ENCODE measurements around the gene SERGEF. TPM values are rescaled to one million over a fixed set of nuclear protein-coding genes. Genes with fewer than 3 reads are reported as not detected.

SERGEF gene
- total and polyA plus RNA-seq, 9 donors: 42.0 to 76.3 (median 59.7) TPM

- 84 to 89% (median 87%) methylated on average over 12 of the region's 12 CpGs for whole genome bisulfite sequencing, 3 donors
Measured at GRCh38 chr11:17782145-17782544, 230.7 kb downstream of the SERGEF start.

GRCh38 chr11:17781626-17782025, 231.2 kb downstream of the SERGEF start:
- Histone ChIP-seq H3K27me3 (no peaks in the 10 kb centered on the region), H3K27ac (no peak overlapping the region), H3K9me3 (no peaks in the 10 kb centered on the region), H3K4me3 (no peak overlapping the region), H3K4me1 (ENCODE audit: insufficient read depth) (no peaks in the 10 kb centered on the region), H3K36me3 (no peaks in the 10 kb centered on the region)
- DNase-seq: peak in 1 of 5 donors; percentile 1
- intact Hi-C loops (cut with DNase I): no loop called here
- TF ChIP-seq CTCF (IDR thresholded peaks at IDR 0.05): no peak
- TF ChIP-seq EP300 (IDR thresholded peaks at IDR 0.05): no peak
- TF ChIP-seq POLR2A (IDR thresholded peaks at IDR 0.05): no peak
- 90 to 92% (median 92%) methylated on average over 12 of the region's 12 CpGs for WGBS, 3 donors

More at GRCh38 chr11:17782145-17782544, 230.7 kb downstream of the SERGEF start:
- DNase-seq: no peak
- Histone ChIP-seq H3K36me3 (no peaks in the 10 kb centered on the region), H3K9me3 (no peaks in the 10 kb centered on the region), H3K4me3 (no peak overlapping the region), H3K27me3 (no peaks in the 10 kb centered on the region), H3K4me1 (ENCODE audit: insufficient read depth) (no peaks in the 10 kb centered on the region), H3K27ac (no peak overlapping the region)
- intact Hi-C loops (cut with DNase I): no loop called here
- TF ChIP-seq CTCF (IDR thresholded peaks at IDR 0.05) (no peak), EP300 (IDR thresholded peaks at IDR 0.05) (no peak), POLR2A (IDR thresholded peaks at IDR 0.05) (no peak)

- Histone ChIP-seq H3K4me1 (ENCODE audit: insufficient read depth) (no peaks in the 10 kb centered on the region), H3K27me3 (no peaks in the 10 kb centered on the region), H3K9me3 (no peaks in the 10 kb centered on the region), H3K27ac (no peak overlapping the region), H3K36me3 (no peaks in the 10 kb centered on the region), H3K4me3 (no peak overlapping the region)
- TF ChIP-seq EP300 (IDR thresholded peaks at IDR 0.05) (no peak), CTCF (IDR thresholded peaks at IDR 0.05) (no peak), POLR2A (IDR thresholded peaks at IDR 0.05) (no peak)
- 83 to 90% (median 86%) methylated on average over 12 of the region's 12 CpGs for WGBS, 3 donors
- intact Hi-C loops (cut with DNase I): no loop called here
- peak in 1 of 5 donors; percentile 5 for DNase-seq
Measured at GRCh38 chr11:17781221-17781620, 231.6 kb downstream of the SERGEF start.

GRCh38 chr11:17780668-17781067, 232.2 kb downstream of the SERGEF start:
- no peak overlapping the region for H3K27ac ChIP-seq
- H3K4me3 ChIP-seq: no peak overlapping the region
- DNase-seq: peak in 1 of 5 donors; percentile 15
- H3K4me1 ChIP-seq (ENCODE audit: insufficient read depth): no peaks in the 10 kb centered on the region
- TF ChIP-seq CTCF (IDR thresholded peaks at IDR 0.05) (no peak), EP300 (IDR thresholded peaks at IDR 0.05) (no peak), POLR2A (IDR thresholded peaks at IDR 0.05) (no peak)
- no peaks in the 10 kb centered on the region for H3K27me3 ChIP-seq
- no peaks in the 10 kb centered on the region for H3K9me3 ChIP-seq
- WGBS, 3 donors: 92 to 96% (median 94%) methylated on average over 15 of the region's 15 CpGs
- intact Hi-C loops (cut with DNase I): no loop called here
- H3K36me3 ChIP-seq: no peaks in the 10 kb centered on the region

Measured in ovary (tissue), 9 donors.